Measurements from ENCODE around the gene DHRSX.

The DHRSX gene

GRCh38 chrX:2284601-2285000 is 216.2 kb downstream of the DHRSX start:
- no peak overlapping the region for H3K4me3 ChIP-seq (ENCODE audit: insufficient read depth, low read length, poor library complexity, severe bottlenecking)
- H3K9me3 ChIP-seq (ENCODE audit: insufficient read depth, low read length): no peaks in the 10 kb centered on the region
- no peak overlapping the region for H3K9ac ChIP-seq (ENCODE audit: low read length)
- H3K27me3 ChIP-seq (ENCODE audit: low read length): no peaks in the 10 kb centered on the region
- no peaks in the 10 kb centered on the region for H3K79me2 ChIP-seq (ENCODE audit: insufficient read depth, low read length)
- no peaks in the 10 kb centered on the region for H3K36me3 ChIP-seq (ENCODE audit: low read length)
- H4K20me1 ChIP-seq (ENCODE audit: low read depth, low read length): no peaks in the 10 kb centered on the region
- H3K9me2 ChIP-seq (replicated peaks; ENCODE audit: insufficient read depth, low read length): no peaks in the 10 kb centered on the region
- TF ChIP-seq EZH2phosphoT487 (conservative IDR thresholded peaks at IDR 0.05; ENCODE audit: low read length) (no peak), CTCF (IDR thresholded peaks at IDR 0.05; ENCODE audit: insufficient read depth, low read length, poor library complexity, severe bottlenecking) (no peak)
- no peak overlapping the region for H2AFZ ChIP-seq (ENCODE audit: low read depth, low read length, severe bottlenecking)
- H3K27ac ChIP-seq (ENCODE audit: low read depth, low read length): no peak overlapping the region
- H3F3A ChIP-seq (ENCODE audit: insufficient read depth): no peaks in the 10 kb centered on the region
- H3K4me2 ChIP-seq (ENCODE audit: low read depth, low read length, poor library complexity, severe bottlenecking): no peak overlapping the region

- Histone ChIP-seq H3K4me3 (ENCODE audit: insufficient read depth, low read length, poor library complexity, severe bottlenecking) (no peak overlapping the region), H3K27me3 (ENCODE audit: low read length) (no peaks in the 10 kb centered on the region), H3K9me3 (ENCODE audit: insufficient read depth, low read length) (no peaks in the 10 kb centered on the region), H2AFZ (ENCODE audit: low read depth, low read length, severe bottlenecking) (no peak overlapping the region), H3K9ac (ENCODE audit: low read length) (no peak overlapping the region), H4K20me1 (ENCODE audit: low read depth, low read length) (no peaks in the 10 kb centered on the region), H3K79me2 (ENCODE audit: insufficient read depth, low read length) (no peaks in the 10 kb centered on the region), H3K4me2 (ENCODE audit: low read depth, low read length, poor library complexity, severe bottlenecking) (no peak overlapping the region), H3F3A (ENCODE audit: insufficient read depth) (no peaks in the 10 kb centered on the region), H3K9me2 (replicated peaks; ENCODE audit: insufficient read depth, low read length) (no peaks in the 10 kb centered on the region), H3K36me3 (ENCODE audit: low read length) (no peaks in the 10 kb centered on the region), H3K27ac (ENCODE audit: low read depth, low read length) (no peak overlapping the region)
- TF ChIP-seq CTCF (IDR thresholded peaks at IDR 0.05; ENCODE audit: insufficient read depth, low read length, poor library complexity, severe bottlenecking) (no peak), EZH2phosphoT487 (conservative IDR thresholded peaks at IDR 0.05; ENCODE audit: low read length) (no peak)
Observed at GRCh38 chrX:2284133-2284532, 216.6 kb downstream of the DHRSX start.

GRCh38 chrX:2283111-2283859 is 217.5 kb downstream of the DHRSX start:
- Histone ChIP-seq H4K20me1 (ENCODE audit: low read depth, low read length) (no peaks in the 10 kb centered on the region), H3K4me2 (ENCODE audit: low read depth, low read length, poor library complexity, severe bottlenecking) (no peak overlapping the region), H3K36me3 (ENCODE audit: low read length) (no peaks in the 10 kb centered on the region), H2AFZ (ENCODE audit: low read depth, low read length, severe bottlenecking) (no peak overlapping the region), H3K9ac (ENCODE audit: low read length) (no peak overlapping the region), H3K9me3 (ENCODE audit: insufficient read depth, low read length) (no peaks in the 10 kb centered on the region), H3F3A (ENCODE audit: insufficient read depth) (no peaks in the 10 kb centered on the region), H3K27ac (ENCODE audit: low read depth, low read length) (no peak overlapping the region), H3K27me3 (ENCODE audit: low read length) (no peaks in the 10 kb centered on the region), H3K79me2 (ENCODE audit: insufficient read depth, low read length) (no peaks in the 10 kb centered on the region), H3K4me3 (ENCODE audit: insufficient read depth, low read length, poor library complexity, severe bottlenecking) (no peak overlapping the region), H3K9me2 (replicated peaks; ENCODE audit: insufficient read depth, low read length) (no peaks in the 10 kb centered on the region)
- TF ChIP-seq EZH2phosphoT487 (conservative IDR thresholded peaks at IDR 0.05; ENCODE audit: low read length) (no peak), CTCF (IDR thresholded peaks at IDR 0.05; ENCODE audit: insufficient read depth, low read length, poor library complexity, severe bottlenecking) (no peak)

All from SU-DHL-6 (cell line).